Adrenal gland (tissue), 12 donors: Measurements from ENCODE around the gene EGLN3. TPM values are rescaled to one million over a fixed set of nuclear protein-coding genes. Genes with fewer than 3 reads are reported as not detected.

ENCODE experiments used
- DNase-seq, 7 donors: peaks; one replicate each; pipeline ENCODE4 v3.0.0-alpha.2; 2019 to 2020
- H3K27ac ChIP-seq, 5 donors: fragments of 200-600 bp; sonication (generic) in 4 of 5; 1 replicate in 3 of 5; 2 replicates in 2 of 5; pipeline versions ENCODE4 v1.5.1 to v1.8.0; 2016 to 2020; ENCODE audit warnings: mild to moderate bottlenecking in 1 of 5
- H3K27me3 ChIP-seq: fragments of 200-600 bp; 2 replicates; pipeline ENCODE4 v1.8.0; 2021
- H3K36me3 ChIP-seq, 2 donors: fragments of 200-600 bp; replicated peaks in 1 of 2; 1 replicate in 1 of 2; 2 replicates in 1 of 2; pipeline versions ENCODE4 v1.5.1 to v1.8.0; 2018 to 2022
- H3K4me1 ChIP-seq, 2 donors: fragments of 200-600 bp; replicated peaks in 1 of 2; 1 replicate in 1 of 2; 2 replicates in 1 of 2; pipeline versions ENCODE4 v1.5.1 to v1.8.0; 2018 to 2021
- H3K4me3 ChIP-seq, 4 donors: fragments of 200-600 bp; sonication (generic) in 3 of 4; one replicate each; pipeline ENCODE4 v1.5.1; 2016 to 2018
- H3K9me3 ChIP-seq, 3 donors: fragments of 200-600 bp; sonication (generic) in 1 of 3; replicated peaks in 1 of 3; 1 replicate in 2 of 3; 2 replicates in 1 of 3; pipeline versions ENCODE4 v1.5.1 to v1.8.0; 2016 to 2021
- CTCF ChIP-seq, 6 experiments: fragments of 450-650 bp in 4 of 6; fragments of 200-600 bp in 2 of 6; sonication (generic) in 1 of 6; IDR thresholded peaks; 1 replicate in 5 of 6; 2 replicates in 1 of 6; pipeline versions ENCODE4 v1.5.1 to v1.8.0; 2016 to 2021; ENCODE audit warnings: antibody characterized with exemption in 6 of 6, mild to moderate bottlenecking in 2 of 6, moderate library complexity in 1 of 6
- POLR2A ChIP-seq, 2 donors: fragments of 450-650 bp; IDR thresholded peaks; one replicate each; pipeline ENCODE4 v1.6.1; 2017; ENCODE audit warnings: antibody characterized with exemption in 2 of 2, mild to moderate bottlenecking in 2 of 2, moderate library complexity in 1 of 2
- WGBS, 4 donors: extraction: QIAGEN DNeasy Blood & Tissue Kit in 2 of 4; methylation state at CpG; one replicate each; pipeline versions ENCODE4 v1.1.5 to v1.1.7; 2013 to 2017; 5-methylcytosine and 5-hydroxymethylcytosine counted together
- intact Hi-C, 2 donors: fragments of 100-400 bp; cut with DNase I; formaldehyde crosslinking; loops; one replicate each; pipeline versions ENCODE4 v1.14.1 to v1.15.0; 2022 to 2023
- polyA plus RNA-seq, 3 donors: library from polyadenylated mRNA; stranded (reverse); fragments of 200-250 nt in 2 of 3; fragments of 350-450 nt in 1 of 3; fragmentation: Illumina TruSeq in 1 of 3; extraction: RNeasy Lipid Tissue Mini Kit (QIAGEN cat#74804) in 1 of 3; gene quantifications; one replicate each; pipeline ENCODE4 v1.2.3, GENCODE V29; 2013 to 2014
- total RNA-seq, 9 donors: library from RNA; depleted of rRNA in 4 of 9; stranded (reverse); fragments of >200 nt in 4 of 9; fragments of 120-200 nt in 1 of 9; fragmentation: NEBNext Ultra II Directional in 1 of 9; extraction: Animal tissue kit (Norgen Biotek cat#: 25700) in 1 of 9; gene quantifications; one replicate each; pipeline versions ENCODE4 v1.1.0 to v1.2.4, GENCODE V29; 2013 to 2023
- donor health status: healthy with polysubstance abuse.
- donor health status: Bipolar disorder and iron deficiency.
- donor health status: DM: yes; HTN: yes; CAD: no.
- donor health status: DM: no; HTN: no; CAD: no.
- donor health status: DM: no; HTN: no; CAD: no.
- donor health status: DM: yes; HTN: yes; CAD: no.

The EGLN3 gene
- total and polyA plus RNA-seq, 12 donors: 0.18 to 7.4 (median 0.78) TPM

- peaks cover 7 to 15% of the 10 kb centered on the region in 2 donors for H3K4me1 ChIP-seq
- intact Hi-C loops: no loop called here
Observed at GRCh38 chr14:33946679-33947476, 4.0 kb downstream of the EGLN3 start.

GRCh38 chr14:33945210-33946088, 5.4 kb downstream of the EGLN3 start:
- TF ChIP-seq CTCF (IDR thresholded peaks at IDR 0.05) (no peak), POLR2A (IDR thresholded peaks at IDR 0.05) (no peak)
- H3K36me3 ChIP-seq: no peaks in the 10 kb centered on the region
- H3K27ac ChIP-seq: no peak overlapping the region
- intact Hi-C loops: no loop called here
- H3K27me3 ChIP-seq: peaks cover 8% of the 10 kb centered on the region
- 79 to 93% (median 89%) methylated on average over 4 of the region's 4 CpGs for WGBS, 4 donors
- DNase-seq: no peak
- peaks cover 4 to 5% of the 10 kb centered on the region in 2 donors for H3K4me1 ChIP-seq
- H3K9me3 ChIP-seq: no peaks in the 10 kb centered on the region
- H3K4me3 ChIP-seq: no peak overlapping the region

More at GRCh38 chr14:33946679-33947476, 4.0 kb downstream of the EGLN3 start:
- Histone ChIP-seq H3K27ac (no peak overlapping the region), H3K36me3 (no peaks in the 10 kb centered on the region), H3K27me3 (peaks cover 12% of the 10 kb centered on the region), H3K4me3 (no peak overlapping the region), H3K9me3 (no peaks in the 10 kb centered on the region)
- TF ChIP-seq POLR2A (IDR thresholded peaks at IDR 0.05): no peak
- DNase-seq: no peak
- 66 to 81% (median 70%) methylated on average over 5 of the region's 5 CpGs for WGBS, 4 donors

- peaks cover 7% of the 10 kb centered on the region for H3K27me3 ChIP-seq
- H3K36me3 ChIP-seq: no peaks in the 10 kb centered on the region
- no peak for TF ChIP-seq CTCF (IDR thresholded peaks at IDR 0.05)
- TF ChIP-seq POLR2A (IDR thresholded peaks at IDR 0.05): no peak
- no peaks in the 10 kb centered on the region for H3K9me3 ChIP-seq
- peaks cover 0 to 6% of the 10 kb centered on the region in 2 donors for H3K4me1 ChIP-seq
- H3K4me3 ChIP-seq: no peak overlapping the region
- intact Hi-C loops: no loop called here
- 69 to 77% (median 74%) methylated on average over 8 of the region's 8 CpGs for WGBS, 4 donors
- no peak overlapping the region for H3K27ac ChIP-seq
- DNase-seq: no peak
Observed at GRCh38 chr14:33943096-33943883, 7.6 kb downstream of the EGLN3 start.

- peaks cover 0 to 6% of the 10 kb centered on the region in 2 donors for H3K4me1 ChIP-seq
Observed at GRCh38 chr14:33941718-33942117, 9.2 kb downstream of the EGLN3 start.

More at GRCh38 chr14:33941718-33942117, 9.2 kb downstream of the EGLN3 start:
- Histone ChIP-seq H3K9me3 (no peaks in the 10 kb centered on the region), H3K36me3 (no peaks in the 10 kb centered on the region), H3K27ac (no peak overlapping the region), H3K4me3 (no peak overlapping the region), H3K27me3 (peaks cover 7% of the 10 kb centered on the region)
- 57 to 74% (median 66%) methylated on average over 3 of the region's 3 CpGs for WGBS, 4 donors
- intact Hi-C loops: no loop called here
- no peak for DNase-seq
- TF ChIP-seq CTCF (IDR thresholded peaks at IDR 0.05) (no peak), POLR2A (IDR thresholded peaks at IDR 0.05) (no peak)
